Aorta (tissue), 5 donors: ENCODE results near the gene LCN1. TPM values are rescaled to one million over a fixed set of nuclear protein-coding genes. Genes with fewer than 3 reads are reported as not detected.
"Not testable (repeated sequence)": the region's sequence is repeated elsewhere in the genome, so short reads cannot be mapped to it uniquely, and the experiment has no call there.

ENCODE experiments used
- ATAC-seq: fragments of 200-7000 bp; cut with Tn5 transposase; one replicate; pipeline ENCODE4 v1.9.1; 2022; ENCODE audit warnings: moderate library complexity; ENCODE audit not compliant: low FRiP score
- DNase-seq, 2 donors: peaks; one replicate each; pipeline ENCODE4 v3.0.0-alpha.2; 2020
- H3K27ac ChIP-seq, 2 donors: one replicate each; pipeline ENCODE4 v1.5.1; 2013; ENCODE audit warnings: low read length in 2 of 2, mild to moderate bottlenecking in 2 of 2, moderate library complexity in 2 of 2, control low read depth in 1 of 2, inconsistent platforms in 1 of 2, low read depth in 1 of 2
- H3K27me3 ChIP-seq, 2 donors: one replicate each; pipeline ENCODE4 v1.6.1; 2013; ENCODE audit warnings: control low read depth in 1 of 2, low read length in 1 of 2, mild to moderate bottlenecking in 1 of 2, moderate library complexity in 1 of 2; ENCODE audit not compliant: insufficient read depth in 2 of 2, control insufficient read depth in 1 of 2
- H3K36me3 ChIP-seq, 2 donors: one replicate each; pipeline ENCODE4 v1.6.1; 2013; ENCODE audit warnings: control low read depth in 1 of 2, low read length in 1 of 2, mild to moderate bottlenecking in 1 of 2; ENCODE audit not compliant: insufficient read depth in 2 of 2, control insufficient read depth in 1 of 2
- H3K4me1 ChIP-seq, 2 donors: one replicate each; pipeline ENCODE4 v1.6.1; 2013; ENCODE audit warnings: low read length in 2 of 2, control low read depth in 1 of 2, mild to moderate bottlenecking in 1 of 2, moderate library complexity in 1 of 2; ENCODE audit not compliant: insufficient read depth in 2 of 2, control insufficient read depth in 1 of 2
- H3K4me3 ChIP-seq, 2 donors: one replicate each; pipeline ENCODE4 v1.5.1; 2013; ENCODE audit warnings: low read length in 2 of 2, control low read depth in 1 of 2, mild to moderate bottlenecking in 1 of 2
- H3K9me3 ChIP-seq: one replicate; pipeline ENCODE4 v1.6.1; 2013; ENCODE audit warnings: mild to moderate bottlenecking, low read length; ENCODE audit not compliant: control insufficient read depth
- WGBS, 2 donors: extraction: QIAGEN DNeasy Blood & Tissue Kit; methylation state at CpG; one replicate each; pipeline ENCODE4 v1.1.7; 2013; 5-methylcytosine and 5-hydroxymethylcytosine counted together
- intact Hi-C, 2 donors: fragments of 100-400 bp; cut with DNase I; formaldehyde crosslinking; loops; one replicate each; pipeline versions ENCODE4 v1.14.2 to v1.15.0; 2022
- polyA plus RNA-seq, 2 donors: library from polyadenylated mRNA; stranded (reverse); fragments of 200-250 nt; gene quantifications; one replicate each; pipeline ENCODE4 v1.2.3, GENCODE V29; 2013
- total RNA-seq, 2 donors: library from RNA; stranded (reverse); fragmentation: NEBNext Ultra II Directional; extraction: Animal tissue kit (Norgen Biotek cat#: 25700); gene quantifications; one replicate each; pipeline ENCODE4 v1.2.1, GENCODE V29; 2021
- donor health status: healthy with polysubstance abuse.
- donor health status: Bipolar disorder and iron deficiency.
- donor health status: DM: no; HTN: no; CAD: no.
- donor health status: DM: no; HTN: no; CAD: no.
- donor health status: DM: yes; HTN: yes; CAD: no.

LCN1 gene
- total and polyA plus RNA-seq, 4 donors = 0.81 TPM; not detected in 3

DNA sequence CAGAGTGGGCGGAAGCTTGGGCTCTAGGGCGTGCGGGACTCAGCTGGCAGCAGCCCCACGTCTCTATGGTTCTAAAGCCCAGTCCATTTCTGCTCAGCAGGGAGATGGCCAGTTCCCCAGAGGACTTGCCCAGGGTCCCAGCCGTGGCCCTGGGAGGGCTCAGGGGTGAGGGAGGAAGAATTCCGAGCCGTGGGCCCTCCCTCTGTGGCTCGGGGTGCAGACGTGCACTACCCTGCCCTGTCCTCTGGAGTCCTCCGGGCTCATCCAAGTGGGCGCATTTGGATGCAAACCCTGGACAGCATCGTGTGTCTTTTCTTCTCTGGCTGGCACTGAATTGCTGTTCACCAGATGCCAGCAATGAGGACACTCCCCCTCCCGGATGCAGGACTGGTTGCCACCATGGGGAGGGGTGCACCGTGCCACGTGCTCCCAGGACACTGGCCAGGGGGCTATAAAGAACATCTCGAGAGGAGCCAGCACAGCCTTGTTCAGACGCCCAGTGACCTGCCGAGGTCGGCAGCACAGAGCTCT, 24.5 kb downstream of the LCN1 start, which contains the start of gene OBP2A:
Gene OBP2A, plus strand, starts transcription at position 481 of the 531 bp plus-strand sequence. CDS start 55 bp downstream, outside the sequence.
- DNase-seq, H3K9me3 ChIP-seq, ATAC-seq, H3K4me1 ChIP-seq, H3K36me3 ChIP-seq, intact Hi-C loops, H3K4me3 ChIP-seq, H3K27me3 ChIP-seq, H3K27ac ChIP-seq: not testable (repeated sequence)
- 68 to 77% methylated on average over 12 to 15 of the region's 19 CpGs for WGBS, 2 donors

- DNase-seq, H3K9me3 ChIP-seq, H3K27me3 ChIP-seq, ATAC-seq, H3K4me3 ChIP-seq, intact Hi-C loops, H3K36me3 ChIP-seq, H3K4me1 ChIP-seq, H3K27ac ChIP-seq: not testable (repeated sequence)
- WGBS, 2 donors = 90% methylated on average over 20 of the region's 21 CpGs
Measured at GRCh38 chr9:135546792-135547617, 25.8 kb downstream of the LCN1 start.

DNA sequence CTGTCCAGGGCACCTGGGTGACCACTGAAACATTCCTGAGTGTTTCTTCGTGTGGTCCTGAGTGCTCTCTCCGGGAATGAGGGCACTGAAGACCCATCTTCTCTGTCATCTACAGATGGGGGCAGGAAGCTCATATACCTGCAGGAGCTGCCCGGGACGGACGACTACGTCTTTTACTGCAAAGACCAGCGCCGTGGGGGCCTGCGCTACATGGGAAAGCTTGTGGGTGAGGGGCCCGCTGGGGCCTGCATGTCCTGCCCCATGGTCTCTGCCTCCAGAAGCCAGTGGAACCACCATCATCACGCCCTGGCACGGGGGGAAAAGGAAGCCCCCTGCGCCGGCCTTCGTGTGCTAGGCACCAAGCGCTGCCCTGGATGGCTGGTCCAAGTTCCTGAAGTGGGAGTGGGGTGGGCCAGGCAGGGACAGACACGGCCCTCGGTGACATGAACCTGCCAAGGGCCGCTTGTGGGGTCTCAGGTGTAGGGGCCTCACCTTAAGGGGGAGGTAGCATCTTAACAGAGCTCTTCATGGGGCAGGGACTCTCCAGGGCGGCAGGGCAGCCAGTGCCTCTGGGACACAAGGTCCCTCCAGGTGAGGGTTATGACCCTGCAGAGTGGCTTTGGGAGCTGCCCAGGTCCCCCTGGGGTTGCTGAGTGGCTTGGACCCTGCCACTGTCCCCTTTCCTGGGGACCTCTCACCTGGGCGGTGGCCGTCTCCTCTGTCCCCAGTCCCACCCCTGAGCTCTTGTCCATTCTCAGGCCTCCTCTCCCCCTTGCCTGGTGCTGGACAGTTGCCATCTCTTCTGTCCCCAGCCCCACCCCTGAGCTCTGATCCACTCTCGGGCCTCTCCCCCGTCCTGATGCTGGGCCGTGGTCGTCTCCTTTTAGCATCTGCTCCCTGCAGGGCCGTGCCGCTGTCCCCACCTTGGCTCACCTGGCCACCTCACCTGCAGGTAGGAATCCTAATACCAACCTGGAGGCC, 26.8 kb downstream of the LCN1 start:
- Histone ChIP-seq H3K36me3 (no peaks in the 10 kb centered on the region), H3K27ac (no peak overlapping the region), H3K27me3 (no peaks in the 10 kb centered on the region), H3K4me1 (no peaks in the 10 kb centered on the region), H3K9me3 (peaks cover 1% of the 10 kb centered on the region), H3K4me3 (no peak overlapping the region)
- DNase-seq (no peak), ATAC-seq (no peak)
- WGBS, 2 donors = 83 to 87% methylated on average over 28 of the region's 28 CpGs
- intact Hi-C loops = no loop called here

DNA sequence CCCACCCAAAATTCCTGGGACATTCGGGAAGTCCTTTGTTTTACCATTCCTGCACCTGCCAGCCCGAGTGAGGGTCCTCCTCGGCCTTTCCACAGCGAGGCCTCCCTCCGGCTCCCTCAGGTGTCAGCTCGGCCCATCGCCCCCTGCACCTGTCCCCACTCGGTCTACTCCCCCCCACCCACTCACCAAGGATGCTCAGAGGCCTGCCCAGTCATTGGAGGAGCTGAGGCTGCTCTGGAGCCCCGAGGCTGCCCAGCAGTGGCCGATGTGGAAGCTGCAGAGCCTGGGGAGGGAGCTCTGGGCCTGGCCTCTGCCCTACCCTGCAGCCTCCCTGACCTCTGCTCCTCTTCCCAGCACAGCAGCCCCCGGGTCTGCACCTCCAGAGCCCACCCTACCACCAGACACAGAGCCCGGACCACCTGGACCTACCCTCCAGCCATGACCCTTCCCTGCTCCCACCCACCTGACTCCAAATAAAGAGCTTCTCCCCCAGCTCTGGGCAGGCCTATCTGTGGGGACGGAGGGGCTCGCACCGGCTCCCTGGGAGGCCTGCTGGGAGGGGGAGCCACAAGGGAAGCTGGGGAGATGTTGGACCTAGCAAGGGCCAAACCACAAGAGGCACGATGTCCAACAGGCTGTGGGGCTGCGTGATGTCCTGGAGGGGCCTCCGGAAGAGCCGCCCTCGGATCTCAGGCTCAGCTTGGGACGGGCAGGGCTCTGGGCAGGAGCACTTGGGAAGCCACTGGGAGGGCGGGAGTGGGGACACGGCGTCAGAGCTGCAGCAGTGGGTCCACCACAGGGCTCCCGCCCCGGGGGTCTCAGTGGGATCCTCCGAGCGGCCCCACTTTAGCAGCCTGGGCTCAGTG, 28.5 kb downstream of the LCN1 start:
- DNase-seq, H3K27ac ChIP-seq: not testable (repeated sequence)

GRCh38 chr9:135550344-135550918, 29.2 kb downstream of the LCN1 start:
- no peak overlapping the region for H3K4me3 ChIP-seq
- no peak for DNase-seq
- no peak overlapping the region for H3K27ac ChIP-seq

More for the DNA sequence above, 28.5 kb downstream of the LCN1 start:
- H3K9me3 ChIP-seq, H3K4me3 ChIP-seq, intact Hi-C loops, H3K36me3 ChIP-seq, H3K4me1 ChIP-seq, H3K27me3 ChIP-seq, ATAC-seq: not testable (repeated sequence)
- WGBS, 2 donors = 85 to 86% methylated on average over 23 to 28 of the region's 28 CpGs

GRCh38 chr9:135551031-135551430, 29.8 kb downstream of the LCN1 start:
- DNase-seq (no peak), ATAC-seq (no peak)
- peaks cover 2% of the 10 kb centered on the region for H3K9me3 ChIP-seq
- intact Hi-C loops = no loop called here
- no peaks in the 10 kb centered on the region for H3K36me3 ChIP-seq
- H3K4me3 ChIP-seq = no peak overlapping the region
- no peaks in the 10 kb centered on the region for H3K4me1 ChIP-seq
- H3K27me3 ChIP-seq = no peaks in the 10 kb centered on the region
- WGBS, 2 donors = 65 to 71% methylated on average over 14 of the region's 14 CpGs
- H3K27ac ChIP-seq = no peak overlapping the region

More at GRCh38 chr9:135550344-135550918, 29.2 kb downstream of the LCN1 start:
- intact Hi-C loops = no loop called here
- no peaks in the 10 kb centered on the region for H3K27me3 ChIP-seq
- H3K9me3 ChIP-seq = peaks cover 1% of the 10 kb centered on the region
- no peaks in the 10 kb centered on the region for H3K4me1 ChIP-seq
- 71 to 73% methylated on average over 17 of the region's 17 CpGs for WGBS, 2 donors
- no peaks in the 10 kb centered on the region for H3K36me3 ChIP-seq
- no peak for ATAC-seq

DNA sequence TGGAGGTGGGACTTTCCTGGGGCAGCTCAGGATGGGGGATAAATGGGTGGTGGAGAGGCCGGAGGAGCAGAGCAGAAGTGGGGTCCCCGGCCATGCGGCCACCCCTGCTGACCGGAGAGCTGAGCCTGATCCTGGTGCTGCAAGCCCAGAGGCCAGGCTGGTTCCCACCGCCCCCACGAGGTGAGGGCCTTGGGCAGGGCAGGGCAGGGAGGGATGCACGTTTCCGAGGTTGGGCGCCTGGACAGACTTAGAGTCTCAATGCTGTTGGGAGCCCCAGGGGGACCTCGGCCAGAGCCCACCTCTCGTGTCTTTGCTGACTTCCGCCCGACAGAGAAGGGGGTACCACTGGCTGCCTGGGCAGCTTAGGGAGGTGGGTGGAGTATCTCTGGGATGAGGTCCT, 30.2 kb downstream of the LCN1 start:
- DNase-seq = no peak

More for the DNA sequence above, 30.2 kb downstream of the LCN1 start:
- H3K4me1 ChIP-seq = no peaks in the 10 kb centered on the region
- no peaks in the 10 kb centered on the region for H3K27me3 ChIP-seq
- H3K9me3 ChIP-seq = peaks cover 2% of the 10 kb centered on the region
- intact Hi-C loops = no loop called here
- ATAC-seq = no peak
- no peak overlapping the region for H3K4me3 ChIP-seq
- 88 to 90% methylated on average over 13 of the region's 13 CpGs for WGBS, 2 donors
- no peak overlapping the region for H3K27ac ChIP-seq
- no peaks in the 10 kb centered on the region for H3K36me3 ChIP-seq
